Epidermal melanocyte (primary cell): ENCODE results near the gene ABCB8.

ENCODE experiments used
- DNase-seq: peaks from one replicate; pipeline ENCODE4 v3.0.0; 2011; ENCODE audit warnings: low spot score; ENCODE audit not compliant: insufficient read length

The ABCB8 gene

DNA sequence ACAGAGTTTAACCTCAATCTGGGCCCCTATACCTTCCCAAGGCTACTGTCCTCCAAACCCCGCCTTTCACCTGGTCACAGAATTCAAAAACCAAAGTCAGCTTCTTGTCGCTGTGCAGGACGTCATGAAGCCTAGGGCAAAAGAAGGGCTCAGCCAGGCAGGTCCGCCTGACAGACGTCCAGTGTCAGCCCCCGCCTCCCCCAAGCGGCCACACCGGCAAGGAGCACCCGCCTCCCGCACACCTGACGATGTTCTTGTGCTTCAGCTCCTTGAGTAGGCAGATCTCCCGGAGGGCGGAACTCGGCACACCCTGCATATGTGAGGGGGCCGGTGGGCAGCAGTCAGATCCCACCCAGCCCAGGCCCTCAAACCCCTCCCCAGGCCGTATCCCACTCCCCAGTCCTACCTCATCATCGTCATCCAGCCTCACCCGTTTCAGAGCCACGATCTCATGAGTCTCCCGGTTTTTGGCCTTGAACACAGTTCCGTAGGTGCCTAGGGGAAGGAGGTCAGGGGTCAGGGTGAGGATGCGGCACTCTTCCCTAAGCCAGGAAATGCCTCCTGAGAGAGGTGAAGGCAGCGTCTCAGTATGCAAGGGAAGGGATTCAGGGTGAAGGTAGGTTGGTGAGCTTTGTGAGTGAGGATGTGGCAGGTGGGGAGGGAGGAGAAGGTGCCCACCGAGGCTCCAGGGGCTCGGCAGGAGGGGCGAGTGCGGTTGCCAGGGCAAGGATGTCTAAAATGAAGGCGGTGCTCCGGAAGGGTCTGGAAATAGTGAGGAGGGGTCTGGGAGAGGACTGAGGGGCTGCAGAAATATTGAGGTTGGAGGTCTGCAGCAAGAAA, 28.6 kb downstream of the ABCB8 start:
- no peak for DNase-seq

DNA sequence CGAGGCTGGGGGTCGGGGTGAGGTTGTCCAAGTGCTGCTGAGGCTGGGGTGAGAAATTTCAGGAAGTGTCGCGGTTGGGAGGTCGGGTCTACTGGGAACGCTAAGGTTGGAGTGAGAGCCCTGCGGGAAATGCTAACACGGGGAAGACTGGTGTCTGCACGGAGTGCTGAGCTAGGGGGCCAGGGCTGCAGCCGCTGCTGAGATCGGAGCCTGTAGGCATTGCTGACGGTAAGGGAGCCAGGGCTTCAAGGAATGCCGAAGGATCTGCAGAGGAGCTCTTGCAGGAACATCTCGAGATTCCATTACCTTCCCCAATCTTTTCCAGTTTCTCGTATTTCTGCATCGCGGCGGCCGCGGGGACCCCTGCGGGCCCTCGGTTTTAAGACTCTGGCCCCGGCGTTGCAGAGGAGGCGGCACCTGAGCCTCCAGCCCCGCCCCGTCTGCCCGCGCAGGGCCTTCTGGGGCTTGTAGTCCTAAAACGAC, 29.3 kb downstream of the ABCB8 start, which contains the start of gene CDK5:
TSS of gene CDK5 (minus strand) at position 392 of the 483 bp plus-strand sequence. CDS start at position 343, 49 bp downstream.
- DNase-seq = no peak

DNA sequence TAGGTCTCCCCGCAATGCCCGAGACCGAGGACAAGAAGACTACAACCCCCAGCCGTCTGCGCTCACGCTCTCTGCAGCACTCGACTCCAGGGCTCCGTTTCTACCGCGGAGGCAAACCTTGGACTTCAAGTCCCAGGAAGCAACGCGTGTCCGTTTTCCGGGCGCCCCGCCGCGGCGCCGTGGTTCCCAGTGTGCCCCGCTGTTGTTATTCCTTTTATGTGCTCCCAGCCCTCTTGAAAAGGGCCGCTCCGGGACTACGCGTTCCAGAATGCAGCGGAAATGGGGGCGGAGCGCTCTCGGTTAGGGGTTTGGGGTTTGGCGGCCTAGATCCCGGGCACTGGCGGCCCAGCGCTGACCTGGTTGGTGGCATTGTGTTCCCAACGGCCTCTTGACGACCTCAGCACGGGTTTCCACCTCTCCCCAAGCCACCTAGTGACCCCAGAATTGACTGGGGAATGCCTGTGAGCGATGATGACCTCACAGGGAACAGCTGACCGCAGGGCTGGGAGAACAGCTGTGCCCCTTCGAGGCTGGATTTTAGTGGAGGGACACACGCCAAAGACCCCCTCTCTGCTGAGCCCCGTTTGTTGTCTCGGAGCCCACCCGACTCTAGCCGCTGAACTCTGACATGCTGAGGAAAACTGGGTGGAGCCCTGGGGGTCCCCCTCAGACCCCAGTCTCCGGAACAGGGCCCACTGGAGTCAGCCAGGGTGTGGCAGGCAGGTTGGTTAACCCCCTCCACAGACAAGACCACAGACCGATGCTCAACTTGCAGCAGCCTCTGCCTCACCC, 29.9 kb downstream of the ABCB8 start:
- DNase-seq = peak; percentile 100

DNA sequence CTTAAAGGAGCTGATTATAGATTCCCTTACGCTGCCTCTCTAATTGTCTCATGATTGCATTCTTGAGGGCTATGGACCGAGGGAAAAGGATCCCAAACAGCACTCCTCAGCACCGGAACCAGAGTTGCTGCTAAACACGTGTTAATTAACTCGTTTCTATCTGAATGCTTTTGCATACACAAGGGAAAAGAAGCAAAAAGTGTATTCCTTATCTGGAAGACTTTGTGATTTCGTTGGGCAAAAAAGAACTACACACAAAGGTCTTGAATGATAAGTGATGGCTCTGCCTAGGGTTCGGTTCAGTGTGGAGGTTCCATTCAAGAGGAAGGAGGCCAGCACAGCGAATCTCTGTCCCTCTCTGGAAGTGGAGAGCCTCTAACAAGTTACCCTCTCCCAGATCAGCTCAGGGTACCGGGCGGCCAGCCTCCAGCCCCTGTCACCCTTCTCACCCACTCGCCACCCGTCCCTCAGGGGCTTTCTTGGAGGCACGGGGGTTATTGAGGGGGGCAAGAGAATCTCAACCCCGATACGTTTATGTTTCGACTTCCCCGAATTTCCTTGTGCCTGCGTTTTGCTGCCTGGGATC, 30.6 kb downstream of the ABCB8 start:
- no peak for DNase-seq

DNA sequence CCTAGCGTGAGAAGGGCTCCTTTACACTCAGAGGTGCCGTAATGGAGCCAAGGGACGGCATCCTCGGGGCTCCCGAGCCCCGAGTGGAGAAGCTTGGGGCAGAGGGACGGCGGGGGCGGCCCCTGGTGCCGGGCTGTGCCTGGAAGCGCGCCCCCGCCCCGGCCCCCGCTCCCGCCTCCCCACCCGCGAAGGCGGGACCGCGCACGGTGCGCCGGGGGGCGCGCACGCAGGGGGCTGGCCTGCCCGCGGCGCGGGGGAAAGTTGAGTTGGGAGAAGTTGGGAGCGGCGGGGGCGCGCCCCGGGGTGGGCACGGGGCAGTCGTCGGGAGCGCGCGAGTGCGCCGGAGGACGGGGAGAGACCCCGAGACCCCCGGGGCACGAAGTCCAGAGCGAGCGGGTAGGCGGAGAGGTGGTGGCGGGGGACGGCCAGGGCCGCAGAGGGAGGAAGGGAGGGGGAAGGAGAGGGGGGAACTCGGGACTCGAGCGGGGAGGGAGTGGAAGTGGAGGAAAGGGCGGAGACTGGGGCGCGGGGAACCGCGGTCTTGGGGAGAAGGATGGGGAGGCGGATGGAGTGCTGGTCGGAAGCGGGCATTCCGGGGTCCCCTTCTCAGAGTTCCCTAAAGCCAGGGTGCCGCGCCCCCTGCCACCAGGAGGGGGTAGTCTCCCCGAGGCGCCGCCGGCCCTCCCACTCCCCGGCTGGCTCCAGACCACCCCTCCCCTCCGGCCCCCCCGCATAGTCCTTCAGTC, 31.3 kb downstream of the ABCB8 start, which contains the start of gene SLC4A2:
TSS of gene SLC4A2 (plus strand) at position 223 of the 746 bp plus-strand sequence. CDS start 2,399 bp downstream, outside the sequence.
- DNase-seq = peak; percentile 91

DNA sequence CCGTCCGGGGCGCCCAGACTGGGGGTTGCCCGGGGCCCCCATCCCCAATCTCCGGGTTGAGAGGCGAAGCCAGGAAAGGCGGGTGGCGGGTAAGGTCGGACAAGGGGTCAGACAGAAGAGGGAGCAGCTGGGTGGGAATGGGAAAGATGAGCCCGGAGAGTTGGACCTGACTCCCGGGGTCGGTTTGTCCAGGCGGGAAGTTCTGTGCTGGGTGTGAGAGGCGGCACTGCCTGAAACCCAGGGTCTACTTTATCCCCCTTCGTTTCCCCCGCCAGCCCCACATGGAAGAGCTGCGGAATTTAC, 31.8 kb downstream of the ABCB8 start:
- no peak for DNase-seq

DNA sequence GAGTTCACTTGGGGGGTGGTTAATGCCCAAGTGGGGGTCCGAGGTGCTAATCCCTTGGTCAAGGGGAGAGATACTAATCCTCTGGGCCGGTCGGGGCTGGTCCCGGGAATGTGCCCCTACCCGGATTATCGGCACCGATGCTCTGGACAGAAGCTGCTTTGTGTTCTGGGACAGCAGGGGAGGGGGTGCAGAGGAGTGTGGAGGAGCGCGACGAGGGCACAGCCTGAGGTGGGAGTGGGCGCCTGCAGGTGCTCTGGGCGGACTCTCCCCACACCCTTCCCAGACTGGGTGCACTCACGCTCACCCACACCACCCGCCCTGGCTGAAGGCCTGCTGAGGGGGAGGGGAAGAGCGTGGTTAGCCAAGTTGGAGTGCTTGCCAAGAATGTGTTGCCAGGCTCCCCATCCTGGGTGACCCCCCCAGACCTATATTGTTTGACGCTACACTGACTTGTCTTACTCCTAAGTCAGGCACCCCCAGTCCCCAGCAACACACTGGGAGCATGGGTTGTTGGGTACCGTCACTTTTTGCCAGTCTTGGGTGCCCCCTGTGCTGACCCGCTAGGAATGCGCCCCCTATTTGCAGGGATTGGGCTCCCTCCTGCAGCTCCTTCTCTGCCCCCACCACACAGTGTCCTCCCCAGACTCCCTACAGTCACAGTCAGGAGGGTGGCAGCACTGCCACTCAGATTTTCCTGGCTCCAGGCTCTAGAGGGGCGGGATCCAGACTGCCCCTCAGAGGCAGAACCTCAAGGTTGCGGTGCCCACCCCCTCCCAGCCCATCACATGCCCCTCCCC, 32.4 kb downstream of the ABCB8 start:
- no peak for DNase-seq

DNA sequence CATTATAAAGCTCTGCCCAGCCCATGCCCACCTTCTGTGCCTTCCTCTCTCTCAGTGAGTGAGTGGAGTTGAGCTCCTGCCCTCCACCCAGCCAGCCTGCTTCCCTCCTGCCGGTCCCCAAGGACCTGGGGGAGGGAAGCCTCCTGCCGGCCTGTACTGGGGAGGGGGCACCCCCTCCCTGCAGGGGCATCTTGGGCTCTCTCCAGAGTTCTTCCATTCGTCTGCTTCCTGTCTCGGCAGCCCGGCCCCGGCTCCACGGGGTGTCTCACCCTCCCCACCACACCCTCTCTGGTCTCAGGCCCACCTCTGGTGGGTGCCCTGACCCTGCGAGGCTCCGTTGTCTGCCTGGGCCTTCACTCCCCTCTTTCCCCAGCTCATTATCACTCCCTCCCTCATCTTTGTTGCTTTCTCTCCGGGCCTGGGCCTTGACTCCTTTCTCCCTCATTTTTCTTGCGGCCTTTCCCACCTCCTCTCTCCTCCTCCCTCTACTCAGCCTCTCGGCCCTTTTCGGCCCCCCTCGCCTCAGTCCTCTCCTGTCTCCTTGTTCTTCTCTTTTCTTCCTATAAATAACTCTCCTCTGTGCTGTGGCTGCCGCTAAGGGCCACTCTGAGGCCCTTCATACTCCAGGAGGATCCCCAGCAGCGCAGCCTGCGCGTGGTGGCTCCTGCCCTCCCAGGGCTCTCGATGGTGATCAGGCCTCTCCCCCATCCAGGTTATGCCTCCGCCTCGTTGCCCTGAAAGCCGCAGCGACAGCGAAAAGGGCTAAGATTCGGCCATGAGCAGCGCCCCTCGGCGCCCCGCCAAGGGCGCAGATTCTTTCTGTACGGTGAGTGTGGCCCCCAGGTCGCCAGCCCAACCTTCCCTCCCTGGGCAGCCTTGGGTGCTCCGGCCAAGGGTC, 33.2 kb downstream of the ABCB8 start:
- no peak for DNase-seq

DNA sequence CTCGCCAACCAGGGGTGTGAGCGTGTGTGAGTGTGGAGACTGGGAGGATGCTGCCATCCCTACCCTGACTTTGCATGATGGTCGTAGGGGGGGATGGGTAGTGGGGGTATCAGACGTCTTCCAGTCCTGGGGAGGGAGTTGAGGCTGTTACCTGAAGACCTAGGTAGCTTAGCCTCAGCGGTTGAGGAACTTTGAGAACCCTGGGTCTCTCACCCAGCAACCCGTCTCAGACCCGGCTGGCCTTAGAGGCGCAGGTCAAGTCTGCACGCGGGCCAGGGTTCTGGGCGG, 33.8 kb downstream of the ABCB8 start:
- DNase-seq = no peak

DNA sequence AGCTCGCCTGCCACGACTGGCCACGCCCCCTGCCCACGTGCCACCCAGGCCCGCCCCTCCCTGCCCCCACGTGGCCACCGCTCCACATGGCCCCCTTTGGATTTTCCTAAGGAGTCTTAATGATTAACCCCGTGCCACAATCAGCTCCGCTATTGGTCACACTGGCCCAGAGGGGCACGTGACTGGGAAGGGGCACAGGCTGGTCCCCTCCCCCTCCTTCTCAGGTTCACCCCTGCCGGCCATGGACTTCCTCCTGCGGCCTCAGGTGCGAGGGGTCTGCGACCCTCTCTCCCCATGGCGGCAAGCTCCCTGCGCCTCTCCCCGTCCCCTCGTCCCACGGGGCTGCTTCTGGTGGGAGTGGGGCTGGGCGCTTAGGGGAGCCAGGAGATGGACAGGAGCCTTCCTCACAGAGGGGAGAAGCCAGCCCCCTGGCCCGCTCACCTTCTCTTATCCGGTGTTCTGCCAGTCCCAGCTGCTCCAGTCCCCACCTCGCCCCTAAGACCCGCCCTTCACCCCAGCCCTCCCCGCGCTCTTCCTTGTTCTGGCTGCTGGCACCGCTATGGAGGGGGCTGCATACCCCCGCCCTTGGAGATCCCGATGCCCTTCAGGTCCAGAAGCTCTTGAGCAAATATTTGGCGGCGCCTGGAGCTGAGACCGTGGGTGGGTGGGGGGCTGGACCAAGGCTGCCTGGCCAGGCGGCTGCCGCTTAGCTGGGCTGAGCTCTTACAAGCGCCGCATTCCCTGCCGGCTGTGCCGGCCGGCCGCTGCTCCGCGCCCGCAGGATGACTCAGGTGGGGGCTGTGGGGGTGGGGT, 34.4 kb downstream of the ABCB8 start:
- no peak for DNase-seq

DNA sequence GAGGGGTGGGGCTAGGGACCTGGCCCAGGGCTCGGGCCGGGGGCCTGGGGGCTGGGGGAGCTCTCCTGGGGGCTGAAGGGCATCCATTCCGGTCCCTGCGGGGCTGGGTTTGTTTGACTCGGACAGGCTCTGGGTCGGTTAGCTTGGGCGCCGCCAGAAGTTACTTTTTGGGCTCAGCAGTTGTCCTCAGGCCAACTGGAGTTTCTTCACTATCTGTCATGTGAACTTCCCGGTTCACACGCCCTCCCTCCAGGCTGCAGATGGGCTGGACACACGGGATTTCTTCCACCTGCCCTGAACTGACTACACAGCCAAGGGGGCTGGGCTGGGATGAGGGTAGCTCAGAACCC, 34.9 kb downstream of the ABCB8 start:
- no peak for DNase-seq

DNA sequence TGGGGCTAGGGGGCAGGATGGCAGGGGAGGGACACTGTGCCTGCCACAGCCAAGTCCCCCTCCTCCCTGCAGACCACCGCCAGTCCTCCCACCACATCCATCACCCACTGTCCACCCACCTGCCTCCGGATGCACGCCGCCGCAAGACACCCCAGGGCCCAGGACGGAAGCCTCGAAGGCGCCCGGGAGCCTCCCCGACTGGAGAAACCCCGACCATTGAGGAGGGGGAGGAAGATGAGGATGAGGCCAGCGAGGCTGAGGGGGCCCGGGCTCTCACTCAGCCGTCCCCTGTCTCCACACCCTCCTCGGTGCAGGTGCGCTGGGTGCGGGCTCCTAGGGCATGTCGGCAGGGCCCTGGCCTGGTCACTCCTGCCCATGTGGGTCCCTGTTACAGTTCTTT, 36.2 kb downstream of the ABCB8 start:
- DNase-seq = no peak

DNA sequence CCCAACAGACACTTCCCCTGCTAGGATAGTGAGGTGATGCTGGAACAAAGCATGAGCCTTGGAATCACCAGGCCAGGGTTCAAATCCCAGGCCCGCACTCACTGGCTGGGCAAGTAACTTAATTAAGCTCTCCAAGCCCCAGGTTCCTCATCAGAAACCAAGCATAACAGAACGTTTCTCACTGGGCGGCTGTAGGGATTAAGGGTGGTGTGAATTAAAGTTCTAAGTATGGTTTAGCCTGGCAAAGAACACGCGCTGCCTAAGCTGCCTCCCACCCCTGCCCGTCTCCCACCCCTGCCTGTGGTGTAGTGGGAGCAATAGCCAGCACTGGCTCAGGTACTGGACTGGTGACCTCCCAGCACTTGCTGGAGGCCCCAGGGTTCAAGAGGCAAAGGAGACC, 36.7 kb downstream of the ABCB8 start:
- no peak for DNase-seq

DNA sequence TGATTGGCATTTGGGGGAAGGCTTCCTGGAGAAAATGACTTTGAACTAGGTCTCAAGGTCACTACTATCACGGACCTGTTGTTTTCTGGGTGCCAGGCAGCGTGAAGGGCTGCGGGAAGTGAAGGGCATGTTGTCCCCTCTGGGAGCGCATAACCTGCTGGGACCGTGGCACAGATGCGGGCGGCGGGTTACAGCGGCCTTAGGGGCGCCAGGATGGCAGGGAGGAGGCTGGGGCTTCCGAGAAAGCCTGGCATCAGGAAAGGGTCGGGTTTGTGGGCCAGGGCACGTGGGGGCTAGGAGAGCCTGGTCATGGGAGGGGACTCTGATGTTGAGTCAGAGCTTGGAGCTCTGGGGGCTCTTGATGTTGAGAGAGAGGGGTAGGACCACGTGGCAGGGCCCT, 37.3 kb downstream of the ABCB8 start:
- DNase-seq = no peak

DNA sequence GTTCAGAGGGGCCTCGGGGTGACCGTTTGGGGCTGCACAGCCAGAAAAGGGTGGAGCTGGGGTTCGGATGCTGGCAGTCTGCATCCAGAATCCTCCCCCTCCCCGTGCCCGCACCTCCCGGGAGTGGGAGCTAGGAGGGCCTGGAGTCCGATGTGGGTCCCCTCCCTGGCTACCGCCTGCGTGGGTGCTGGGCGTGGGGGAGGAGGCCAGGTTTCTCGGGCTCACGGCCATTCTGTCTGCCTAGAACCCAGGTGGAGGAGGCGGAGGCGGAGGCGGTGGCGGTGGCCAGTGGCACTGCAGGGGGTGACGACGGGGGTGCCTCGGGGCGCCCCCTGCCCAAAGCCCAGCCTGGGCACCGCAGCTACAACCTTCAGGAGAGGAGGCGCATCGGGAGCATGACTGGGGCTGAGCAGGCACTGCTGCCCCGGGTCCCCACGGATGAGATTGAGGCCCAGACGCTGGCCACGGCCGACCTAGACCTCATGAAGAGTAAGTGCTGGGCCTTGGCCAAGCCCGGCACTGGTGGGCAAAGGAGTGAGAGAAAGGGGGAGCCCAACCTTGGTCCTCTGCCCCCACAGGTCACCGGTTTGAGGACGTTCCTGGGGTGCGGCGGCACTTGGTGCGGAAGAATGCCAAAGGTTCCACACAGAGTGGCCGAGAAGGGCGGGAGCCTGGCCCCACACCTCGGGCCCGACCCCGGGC, 38.2 kb downstream of the ABCB8 start:
- no peak for DNase-seq

DNA sequence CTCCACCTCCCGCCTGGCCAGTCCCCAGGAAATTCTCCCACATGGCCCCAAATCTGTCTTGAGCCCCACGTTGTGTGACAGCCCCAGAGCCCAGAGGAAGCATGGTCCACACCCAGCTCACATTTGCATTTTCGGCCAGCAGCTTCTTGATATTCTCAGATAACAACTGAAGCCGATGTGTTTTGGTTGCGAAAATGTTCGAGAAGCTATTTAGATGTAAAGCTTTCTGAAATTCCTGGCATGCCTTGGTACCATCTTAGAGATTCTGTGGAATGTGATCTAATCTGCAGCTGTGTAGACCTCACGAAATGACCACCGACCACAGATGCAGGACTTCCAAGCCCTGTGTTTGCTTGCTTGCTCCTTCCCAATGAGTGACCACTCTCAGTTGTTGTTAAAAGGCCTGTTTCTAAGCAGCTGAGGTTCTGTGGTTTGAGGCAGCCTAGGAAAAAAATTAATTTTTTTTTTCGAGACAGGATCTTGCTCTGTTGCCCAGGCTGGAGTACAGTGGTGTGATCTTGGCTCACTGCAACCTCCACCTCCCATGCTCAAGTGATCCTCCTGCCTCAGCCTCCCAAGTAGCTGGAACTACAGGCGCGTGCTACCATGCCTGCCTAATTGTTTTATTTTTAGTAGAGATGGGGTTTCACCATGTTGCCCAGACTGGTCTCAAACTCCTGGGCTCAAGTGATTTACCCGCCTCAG, 40.0 kb downstream of the ABCB8 start:
- no peak for DNase-seq

DNA sequence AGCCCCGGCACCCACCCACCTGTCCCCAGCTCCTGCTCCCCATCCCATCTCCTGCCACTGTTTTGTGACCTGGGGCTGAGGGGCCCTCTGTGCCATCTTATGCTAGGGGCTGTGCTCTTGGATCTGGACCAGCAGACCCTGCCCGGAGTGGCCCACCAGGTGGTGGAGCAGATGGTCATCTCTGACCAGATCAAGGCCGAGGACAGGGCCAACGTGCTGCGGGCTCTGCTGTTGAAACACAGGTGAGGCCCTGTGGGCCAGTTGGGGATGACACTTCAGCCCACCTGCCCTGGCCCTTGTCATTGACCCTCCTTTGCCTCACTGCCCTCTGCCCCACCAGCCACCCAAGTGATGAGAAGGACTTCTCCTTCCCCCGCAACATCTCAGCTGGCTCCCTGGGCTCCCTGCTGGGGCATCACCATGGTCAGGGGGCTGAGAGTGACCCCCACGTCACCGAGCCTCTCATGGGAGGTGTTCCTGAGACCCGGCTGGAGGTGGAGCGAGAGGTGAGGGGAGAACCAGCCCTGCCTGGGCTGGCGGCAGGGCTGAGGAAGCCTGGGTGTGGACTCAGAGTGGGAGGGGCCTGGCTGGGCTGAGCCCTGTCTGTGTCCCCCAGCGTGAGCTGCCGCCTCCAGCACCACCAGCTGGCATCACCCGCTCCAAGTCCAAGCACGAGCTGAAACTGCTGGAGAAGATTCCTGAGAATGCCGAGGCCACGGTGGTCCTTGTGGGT, 41.8 kb downstream of the ABCB8 start:
- no peak for DNase-seq
